ENCODE data around the gene DYSF.

DNA sequence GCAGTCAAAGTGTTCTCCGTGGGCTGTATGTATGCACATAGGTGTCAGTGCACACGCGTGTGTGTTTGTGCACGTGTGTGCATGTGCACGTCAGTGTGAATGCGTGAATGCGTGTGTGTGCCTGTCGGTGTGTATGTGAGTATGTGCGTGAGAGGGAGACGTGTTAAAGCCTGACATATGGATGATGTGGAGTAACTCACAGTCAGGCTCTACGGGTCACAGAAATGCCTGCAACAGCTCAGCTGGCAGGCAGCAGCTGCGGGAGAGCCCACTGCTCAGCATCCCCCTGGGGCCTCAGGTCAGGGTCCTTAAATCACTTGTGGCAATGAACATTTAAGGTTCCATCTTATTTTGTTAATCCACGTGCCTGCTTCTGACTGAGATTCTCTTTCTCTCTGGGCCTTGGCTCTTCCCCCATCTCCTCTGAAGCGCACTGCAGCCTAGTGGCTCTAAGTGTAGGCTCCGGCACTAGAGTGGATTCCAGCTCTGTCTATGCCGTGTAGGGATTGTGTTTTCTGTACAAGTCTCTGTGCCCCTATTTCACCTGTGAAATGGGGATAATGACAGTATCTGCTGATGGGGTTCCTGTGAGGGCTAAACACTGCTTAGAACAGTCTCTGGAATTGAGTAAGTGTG, 63.0 kb downstream of the DYSF start:
- no peak for TF ChIP-seq EZH2 (IDR thresholded peaks at IDR 0.05; ENCODE audit: low read length)
- TF ChIP-seq, protein P1, sequence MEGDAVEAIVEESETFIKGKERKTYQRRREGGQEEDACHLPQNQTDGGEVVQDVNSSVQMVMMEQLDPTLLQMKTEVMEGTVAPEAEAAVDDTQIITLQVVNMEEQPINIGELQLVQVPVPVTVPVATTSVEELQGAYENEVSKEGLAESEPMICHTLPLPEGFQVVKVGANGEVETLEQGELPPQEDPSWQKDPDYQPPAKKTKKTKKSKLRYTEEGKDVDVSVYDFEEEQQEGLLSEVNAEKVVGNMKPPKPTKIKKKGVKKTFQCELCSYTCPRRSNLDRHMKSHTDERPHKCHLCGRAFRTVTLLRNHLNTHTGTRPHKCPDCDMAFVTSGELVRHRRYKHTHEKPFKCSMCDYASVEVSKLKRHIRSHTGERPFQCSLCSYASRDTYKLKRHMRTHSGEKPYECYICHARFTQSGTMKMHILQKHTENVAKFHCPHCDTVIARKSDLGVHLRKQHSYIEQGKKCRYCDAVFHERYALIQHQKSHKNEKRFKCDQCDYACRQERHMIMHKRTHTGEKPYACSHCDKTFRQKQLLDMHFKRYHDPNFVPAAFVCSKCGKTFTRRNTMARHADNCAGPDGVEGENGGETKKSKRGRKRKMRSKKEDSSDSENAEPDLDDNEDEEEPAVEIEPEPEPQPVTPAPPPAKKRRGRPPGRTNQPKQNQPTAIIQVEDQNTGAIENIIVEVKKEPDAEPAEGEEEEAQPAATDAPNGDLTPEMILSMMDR (optimal IDR thresholded peaks at IDR 0.05 in 1 of 3, IDR thresholded peaks at IDR 0.05 in 1 of 3, conservative IDR thresholded peaks at IDR 0.05 in 1 of 3; ENCODE audit: extremely low read depth in 1 of 3, insufficient read depth in 2 of 3, low read length in 3 of 3), result no peak

Measured in keratinocyte (primary cell).